Measurements from ENCODE around the gene TMPRSS2.
"Not testable (repeated sequence)": the region's sequence is repeated elsewhere in the genome, so short reads cannot be mapped to it uniquely, and the experiment has no call there.

TMPRSS2 gene

GRCh38 chr21:41425588-41425953 lies 82.4 kb downstream of the TMPRSS2 start:
- no peak for DNase-seq

GRCh38 chr21:41423305-41423636 lies 84.7 kb downstream of the TMPRSS2 start:
- DNase-seq, result not testable (repeated sequence)

- no peak for DNase-seq
Measured at GRCh38 chr21:41422546-41423304, 85.2 kb downstream of the TMPRSS2 start.

GRCh38 chr21:41420998-41421397 lies 87.0 kb downstream of the TMPRSS2 start:
- not testable (repeated sequence) for DNase-seq

GRCh38 chr21:41419921-41420862 lies 87.8 kb downstream of the TMPRSS2 start:
- peak; percentile 84 for DNase-seq

- no peak for DNase-seq
Measured at GRCh38 chr21:41418956-41419680, 88.8 kb downstream of the TMPRSS2 start.

- no peak for DNase-seq
Measured at GRCh38 chr21:41418393-41418792, 89.6 kb downstream of the TMPRSS2 start.

GRCh38 chr21:41417505-41417904 lies 90.5 kb downstream of the TMPRSS2 start:
- not testable (repeated sequence) for DNase-seq

All from NCI-H226 (cell line).